ENCODE results near the gene HMSD. TPM values are rescaled to one million over a fixed set of nuclear protein-coding genes. Genes with fewer than 3 reads are reported as not detected.

Gene HMSD
- total RNA-seq, 2 donors from 2014 or later = not detected

GRCh38 chr18:63986885-63987284 lies 37.8 kb downstream of the HMSD start:
- Histone ChIP-seq H3K4me1 (ENCODE audit: control insufficient read depth in 1 of 2, low read depth in 2 of 2) (no peaks in the 10 kb centered on the region), H3K36me3 (peaks cover 17% of the 10 kb centered on the region), H3K27ac (no peak overlapping the region), H3K27me3 (replicated peaks; ENCODE audit: insufficient read depth) (no peaks in the 10 kb centered on the region), H3K4me3 (no peak overlapping the region), H3K9me3 (no peaks in the 10 kb centered on the region)
- no peak for DNase-seq (ENCODE audit: low spot score)
- ATAC-seq (ENCODE audit: insufficient number of reproducible peaks, low FRiP score, low read depth) = no peak
- TF ChIP-seq, protein P1, sequence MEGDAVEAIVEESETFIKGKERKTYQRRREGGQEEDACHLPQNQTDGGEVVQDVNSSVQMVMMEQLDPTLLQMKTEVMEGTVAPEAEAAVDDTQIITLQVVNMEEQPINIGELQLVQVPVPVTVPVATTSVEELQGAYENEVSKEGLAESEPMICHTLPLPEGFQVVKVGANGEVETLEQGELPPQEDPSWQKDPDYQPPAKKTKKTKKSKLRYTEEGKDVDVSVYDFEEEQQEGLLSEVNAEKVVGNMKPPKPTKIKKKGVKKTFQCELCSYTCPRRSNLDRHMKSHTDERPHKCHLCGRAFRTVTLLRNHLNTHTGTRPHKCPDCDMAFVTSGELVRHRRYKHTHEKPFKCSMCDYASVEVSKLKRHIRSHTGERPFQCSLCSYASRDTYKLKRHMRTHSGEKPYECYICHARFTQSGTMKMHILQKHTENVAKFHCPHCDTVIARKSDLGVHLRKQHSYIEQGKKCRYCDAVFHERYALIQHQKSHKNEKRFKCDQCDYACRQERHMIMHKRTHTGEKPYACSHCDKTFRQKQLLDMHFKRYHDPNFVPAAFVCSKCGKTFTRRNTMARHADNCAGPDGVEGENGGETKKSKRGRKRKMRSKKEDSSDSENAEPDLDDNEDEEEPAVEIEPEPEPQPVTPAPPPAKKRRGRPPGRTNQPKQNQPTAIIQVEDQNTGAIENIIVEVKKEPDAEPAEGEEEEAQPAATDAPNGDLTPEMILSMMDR (IDR thresholded peaks at IDR 0.05) = no peak

GRCh38 chr18:63987743-63988142 lies 38.6 kb downstream of the HMSD start:
- Histone ChIP-seq H3K27ac (no peak overlapping the region), H3K4me1 (ENCODE audit: control insufficient read depth in 1 of 2, low read depth in 2 of 2) (no peaks in the 10 kb centered on the region), H3K27me3 (replicated peaks; ENCODE audit: insufficient read depth) (no peaks in the 10 kb centered on the region), H3K36me3 (peaks cover 8% of the 10 kb centered on the region), H3K4me3 (no peak overlapping the region), H3K9me3 (no peaks in the 10 kb centered on the region)
- DNase-seq (ENCODE audit: low spot score) = no peak
- TF ChIP-seq, protein P1 (IDR thresholded peaks at IDR 0.05) = no peak
- ATAC-seq (ENCODE audit: insufficient number of reproducible peaks, low FRiP score, low read depth) = no peak

GRCh38 chr18:63992751-63993150 lies 43.6 kb downstream of the HMSD start:
- Histone ChIP-seq H3K27ac (no peak overlapping the region), H3K4me1 (ENCODE audit: control insufficient read depth in 1 of 2, low read depth in 2 of 2) (no peaks in the 10 kb centered on the region), H3K36me3 (no peaks in the 10 kb centered on the region), H3K4me3 (no peak overlapping the region), H3K9me3 (no peaks in the 10 kb centered on the region), H3K27me3 (replicated peaks; ENCODE audit: insufficient read depth) (no peaks in the 10 kb centered on the region)
- TF ChIP-seq, protein P1 (IDR thresholded peaks at IDR 0.05) = no peak
- ATAC-seq (ENCODE audit: insufficient number of reproducible peaks, low FRiP score, low read depth) (no peak), DNase-seq (ENCODE audit: low spot score) (no peak)

DNA sequence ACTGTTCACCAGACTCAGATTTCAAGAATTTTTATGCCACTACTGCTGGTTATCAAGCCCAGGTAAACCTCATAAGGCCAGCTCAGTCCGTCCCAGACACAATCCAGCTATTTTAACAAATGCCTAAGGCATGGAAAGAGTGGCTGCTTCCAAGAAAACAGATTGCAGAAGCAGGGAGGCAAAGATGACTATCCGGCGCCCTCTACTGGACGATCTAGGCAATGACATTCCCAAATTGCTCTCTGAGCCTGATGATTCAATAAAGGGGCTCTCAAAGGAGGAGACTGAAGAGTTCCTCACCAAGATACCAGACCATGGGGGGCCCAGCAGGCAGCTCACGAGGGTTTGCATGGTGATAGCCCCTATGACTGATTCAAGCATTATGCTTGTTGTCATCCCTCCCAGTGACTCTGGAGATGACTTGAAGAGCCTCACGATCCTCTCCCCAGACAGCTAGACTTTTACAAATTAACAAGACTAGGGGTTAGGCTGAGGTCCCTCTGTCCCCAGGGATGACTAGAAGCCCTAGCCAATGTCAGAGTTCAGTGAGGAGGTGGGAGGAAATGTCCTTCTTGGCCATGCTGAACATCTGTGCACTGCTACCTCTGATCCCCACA lies 45.8 kb downstream of the HMSD start:
- DNase-seq (ENCODE audit: low spot score) (no peak), ATAC-seq (ENCODE audit: insufficient number of reproducible peaks, low FRiP score, low read depth) (no peak)
- Histone ChIP-seq H3K4me1 (ENCODE audit: control insufficient read depth in 1 of 2, low read depth in 2 of 2) (no peaks in the 10 kb centered on the region), H3K4me3 (no peak overlapping the region), H3K27me3 (replicated peaks; ENCODE audit: insufficient read depth) (no peaks in the 10 kb centered on the region), H3K36me3 (no peaks in the 10 kb centered on the region), H3K27ac (no peak overlapping the region), H3K9me3 (no peaks in the 10 kb centered on the region)
- TF ChIP-seq, protein P1 (IDR thresholded peaks at IDR 0.05) = peak; percentile 89

- Histone ChIP-seq H3K4me1 (ENCODE audit: control insufficient read depth in 1 of 2, low read depth in 2 of 2) (no peaks in the 10 kb centered on the region), H3K36me3 (no peaks in the 10 kb centered on the region), H3K4me3 (no peak overlapping the region), H3K9me3 (no peaks in the 10 kb centered on the region), H3K27me3 (replicated peaks; ENCODE audit: insufficient read depth) (no peaks in the 10 kb centered on the region), H3K27ac (no peak overlapping the region)
- DNase-seq (ENCODE audit: low spot score) (no peak), ATAC-seq (ENCODE audit: insufficient number of reproducible peaks, low FRiP score, low read depth) (no peak)
- TF ChIP-seq, protein P1 (IDR thresholded peaks at IDR 0.05) = no peak
These were observed 47.9 kb downstream of the HMSD start for GRCh38 chr18:63997041-63997440.

Measured in thoracic aorta (tissue), 2 donors.